Natural killer cell (primary cell): ENCODE measurements around the gene ABR. TPM values are rescaled to one million over a fixed set of nuclear protein-coding genes. Genes with fewer than 3 reads are reported as not detected.

ENCODE experiments used
- ATAC-seq, 3 donors: fragments of 150-1000 bp in 2 of 3; fragments of 200-7000 bp in 1 of 3; cut with Tn5 transposase; 1 replicate in 1 of 3; 2 replicates in 2 of 3; pipeline ENCODE4 v1.10.0; 2021; ENCODE audit warnings: mild to moderate bottlenecking in 2 of 3, moderate library complexity in 2 of 3
- DNase-seq, 2 donors: peaks; one replicate each; pipeline versions ENCODE4 v3.0.0 to v3.0.0-alpha.2; 2013 to 2021; ENCODE audit warnings: mixed read lengths in 1 of 2
- H3K27ac ChIP-seq: one replicate; pipeline ENCODE4 v1.5.1; 2013; ENCODE audit warnings: mild to moderate bottlenecking, low read length
- H3K27me3 ChIP-seq: one replicate; pipeline ENCODE4 v1.6.1; 2013; ENCODE audit warnings: low read length; ENCODE audit not compliant: control insufficient read depth, insufficient read depth
- H3K36me3 ChIP-seq: one replicate; pipeline ENCODE4 v1.6.1; 2013; ENCODE audit warnings: low read length; ENCODE audit not compliant: control insufficient read depth, insufficient read depth
- H3K4me1 ChIP-seq: one replicate; pipeline ENCODE4 v1.6.1; 2013; ENCODE audit warnings: low read length; ENCODE audit not compliant: control insufficient read depth, insufficient read depth
- H3K4me3 ChIP-seq: one replicate; pipeline ENCODE4 v1.5.1; 2013; ENCODE audit warnings: low read length
- H3K9me3 ChIP-seq: one replicate; pipeline ENCODE4 v1.6.1; 2013; ENCODE audit warnings: low read length; ENCODE audit not compliant: control insufficient read depth, insufficient read depth
- H3K27ac Mint-ChIP-seq, 2 donors: one replicate each; pipeline ENCODE4 v1.8.0; 2022; ENCODE audit warnings: mild to moderate bottlenecking in 2 of 2, mixed read lengths in 2 of 2, moderate library complexity in 1 of 2
- H3K27me3 Mint-ChIP-seq, 2 donors: one replicate each; pipeline ENCODE4 v1.8.0; 2022; ENCODE audit warnings: low read depth in 2 of 2, mixed read lengths in 2 of 2
- H3K36me3 Mint-ChIP-seq: one replicate; pipeline ENCODE4 v1.8.0; 2022; ENCODE audit warnings: mixed read lengths
- H3K4me1 Mint-ChIP-seq, 2 donors: one replicate each; pipeline ENCODE4 v1.8.0; 2022; ENCODE audit warnings: mixed read lengths in 2 of 2
- H3K4me3 Mint-ChIP-seq: one replicate; pipeline ENCODE4 v1.8.0; 2022; ENCODE audit warnings: mild to moderate bottlenecking, moderate library complexity, mixed read lengths
- H3K9me3 Mint-ChIP-seq, 2 donors: one replicate each; pipeline ENCODE4 v1.8.0; 2022; ENCODE audit warnings: mixed read lengths in 2 of 2
- CTCF ChIP-seq: fragments of 200-600 bp; IDR thresholded peaks from one replicate; pipeline ENCODE4 v1.8.0; 2022; ENCODE audit warnings: antibody characterized with exemption
- WGBS: methylation state at CpG from one replicate; pipeline ENCODE4 v1.1.7; 2013; ENCODE audit warnings: missing lambda C conversion rate; ENCODE audit not compliant: insufficient coverage; 5-methylcytosine and 5-hydroxymethylcytosine counted together
- intact Hi-C: fragments of 100-400 bp; cut with micrococcal nuclease; formaldehyde crosslinking; loops from one replicate; pipeline ENCODE4 v1.14.2; 2022
- total RNA-seq, 4 donors: library from RNA; stranded (reverse); fragments of 120-200 nt in 1 of 4; gene quantifications; one replicate each; pipeline versions ENCODE4 v1.2.3 to v1.2.4, GENCODE V29; 2013 to 2022

Gene ABR
- total RNA-seq, 3 donors from 2014 or later (not counting 1 experiment from before 2014, with no cell fraction given) = 155 to 215 (median 163) TPM

- H3K36me3 Mint-ChIP-seq = no peaks in the 10 kb centered on the region
- no peaks in the 10 kb centered on the region for H3K36me3 ChIP-seq
- no peak overlapping the region for H3K4me3 Mint-ChIP-seq
- TF ChIP-seq CTCF = no peak
- no peak overlapping the region for H3K27ac Mint-ChIP-seq
- no peaks in the 10 kb centered on the region for H3K27me3 ChIP-seq
- WGBS = 80% methylated on average over 12 of the region's 12 CpGs
- no peaks in the 10 kb centered on the region for H3K9me3 ChIP-seq
- H3K4me1 Mint-ChIP-seq = peaks cover 14% of the 10 kb centered on the region in 2 donors
- intact Hi-C loops = no loop called here
- no peak overlapping the region for H3K27ac ChIP-seq
- peaks cover 44% of the 10 kb centered on the region for H3K4me1 ChIP-seq
- no peaks in the 10 kb centered on the region for H3K27me3 Mint-ChIP-seq
- no peaks in the 10 kb centered on the region for H3K9me3 Mint-ChIP-seq
- ATAC-seq = no peak
- H3K4me3 ChIP-seq = no peak overlapping the region
- DNase-seq = no peak
Observed at GRCh38 chr17:1206026-1206777, 26.4 kb upstream of the ABR start.

GRCh38 chr17:1203967-1204291 lies 24.1 kb upstream of the ABR start:
- H3K27ac ChIP-seq = no peak overlapping the region
- no peak for DNase-seq
- intact Hi-C loops = loop anchor here (5.0 kb wide), 1 partner anchor 93 kb away; no protein-coding TSS in a partner anchor
- Mint-ChIP-seq H3K4me1 (peaks cover 32 to 35% of the 10 kb centered on the region in 2 donors), H3K9me3 (no peaks in the 10 kb centered on the region), H3K36me3 (no peaks in the 10 kb centered on the region), H3K4me3 (no peak overlapping the region), H3K27me3 (no peaks in the 10 kb centered on the region), H3K27ac (peak overlapping the region in 1 of 2 donors; percentile 50)
- no peaks in the 10 kb centered on the region for H3K9me3 ChIP-seq
- H3K36me3 ChIP-seq = no peaks in the 10 kb centered on the region
- no peak for ATAC-seq
- 79% methylated on average over 19 of the region's 19 CpGs for WGBS
- peaks cover 67% of the 10 kb centered on the region for H3K4me1 ChIP-seq
- H3K27me3 ChIP-seq = no peaks in the 10 kb centered on the region
- H3K4me3 ChIP-seq = no peak overlapping the region
- no peak for TF ChIP-seq CTCF

- Histone ChIP-seq H3K9me3 (no peaks in the 10 kb centered on the region), H3K27me3 (no peaks in the 10 kb centered on the region), H3K36me3 (no peaks in the 10 kb centered on the region), H3K4me3 (peak overlapping the region; percentile 14), H3K4me1 (peaks cover 72% of the 10 kb centered on the region), H3K27ac (no peak overlapping the region)
- Mint-ChIP-seq H3K36me3 (no peaks in the 10 kb centered on the region), H3K9me3 (no peaks in the 10 kb centered on the region), H3K4me1 (peaks cover 36 to 37% of the 10 kb centered on the region in 2 donors), H3K27me3 (no peaks in the 10 kb centered on the region), H3K4me3 (peak overlapping the region; percentile 87), H3K27ac (peak overlapping the region in 1 of 2 donors; percentile 96)
- ATAC-seq (peak; percentile 57 to 82 (median 62)), DNase-seq (peak; percentile 69 to 75)
- intact Hi-C loops = loop anchor here (5.0 kb wide), 1 partner anchor 94 kb away; no protein-coding TSS in a partner anchor
- WGBS = 27% methylated on average over 77 of the region's 91 CpGs
- no peak for TF ChIP-seq CTCF
Observed at GRCh38 chr17:1203111-1203966, 23.6 kb upstream of the ABR start.
